AML-193 (cell line): ENCODE data around the gene SLC39A2.

ENCODE experiments used
- DNase-seq, 2 experiments: peaks; one replicate each; lab custom pipeline; 2025; lab: John Stamatoyannopoulos, UW

The SLC39A2 gene

DNA sequence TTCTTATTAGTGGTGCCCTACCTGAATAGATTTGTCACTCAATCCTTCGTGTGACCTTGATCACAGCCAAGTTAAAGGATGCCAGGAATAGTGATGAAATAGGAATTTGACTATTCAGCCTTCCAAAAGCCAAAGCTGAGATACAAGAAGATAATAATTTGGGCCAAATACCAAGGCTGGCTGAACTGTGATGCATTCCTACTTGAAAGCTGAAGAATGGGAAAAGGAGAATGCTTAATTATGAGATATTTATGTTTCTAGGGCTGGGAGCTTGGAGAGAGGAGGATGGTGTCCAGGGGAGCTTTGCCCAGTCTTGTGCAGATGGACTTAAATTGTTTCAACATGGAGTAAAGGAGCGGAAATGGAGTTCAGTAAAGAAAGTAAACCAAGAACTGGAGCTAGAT, 48.3 kb downstream of the SLC39A2 start:
- no peak for DNase-seq

- no peak for DNase-seq
Measured at GRCh38 chr14:21048638-21049037, 49.5 kb downstream of the SLC39A2 start.

GRCh38 chr14:21049271-21049673, 50.2 kb downstream of the SLC39A2 start:
- no peak for DNase-seq

DNA sequence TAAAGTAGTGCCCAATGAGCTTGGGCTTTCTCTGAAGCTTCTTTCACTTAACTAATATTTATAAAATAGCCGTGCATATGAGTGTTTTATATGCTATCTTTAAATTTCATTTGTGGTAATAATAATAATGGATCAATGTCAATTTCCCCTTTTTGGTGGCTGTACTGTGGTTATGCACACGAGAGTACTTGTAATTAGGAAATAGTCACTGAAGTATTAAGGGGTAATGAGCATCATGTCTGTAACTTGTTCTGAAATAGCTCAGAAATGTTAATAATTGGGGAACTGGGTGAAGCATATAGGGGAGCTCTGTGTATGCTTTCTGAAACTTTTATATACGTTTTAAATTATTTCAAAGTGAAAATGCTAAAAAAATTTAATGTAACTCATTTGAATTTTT, 51.5 kb downstream of the SLC39A2 start:
- DNase-seq = peak; percentile 59 to 62
